WERI-Rb-1 (cell line): ENCODE results near the gene LGALS3.

Experiments
- DNase-seq: peaks from one replicate; pipeline ENCODE4 v3.0.0-alpha.2; 2020
- H3K27ac ChIP-seq: fragments of 250-450 bp; sonication (Bioruptor Pico); 2 replicates; pipeline ENCODE4 v1.5.1; 2020; ENCODE audit warnings: mild to moderate bottlenecking, moderate library complexity
- H3K27me3 ChIP-seq: fragments of 250-450 bp; sonication (Bioruptor Pico); 2 replicates; pipeline ENCODE4 v1.5.1; 2021; ENCODE audit warnings: mild to moderate bottlenecking, low read depth, moderate library complexity; ENCODE audit not compliant: insufficient read depth, severe bottlenecking
- H3K36me3 ChIP-seq: fragments of 250-450 bp; sonication (Bioruptor Pico); 2 replicates; pipeline ENCODE4 v1.5.1; 2020; ENCODE audit warnings: mild to moderate bottlenecking, moderate library complexity
- H3K4me3 ChIP-seq: 2 replicates; pipeline ENCODE4 v1.5.1; 2011; ENCODE audit warnings: low read depth, mild to moderate bottlenecking, control low read depth, low read length
- H3K9me3 ChIP-seq: fragments of 250-450 bp; sonication (Bioruptor Pico); 2 replicates; pipeline ENCODE4 v1.5.1; 2021; ENCODE audit warnings: mild to moderate bottlenecking, moderate library complexity; ENCODE audit not compliant: severe bottlenecking
- TF ChIP-seq, protein P1 (sequence below): IDR thresholded peaks from 2 replicates; pipeline ENCODE4 v1.5.1; 2011; ENCODE audit warnings: low read depth, mild to moderate bottlenecking, control low read depth, inconsistent platforms, low read length

Gene LGALS3

DNA sequence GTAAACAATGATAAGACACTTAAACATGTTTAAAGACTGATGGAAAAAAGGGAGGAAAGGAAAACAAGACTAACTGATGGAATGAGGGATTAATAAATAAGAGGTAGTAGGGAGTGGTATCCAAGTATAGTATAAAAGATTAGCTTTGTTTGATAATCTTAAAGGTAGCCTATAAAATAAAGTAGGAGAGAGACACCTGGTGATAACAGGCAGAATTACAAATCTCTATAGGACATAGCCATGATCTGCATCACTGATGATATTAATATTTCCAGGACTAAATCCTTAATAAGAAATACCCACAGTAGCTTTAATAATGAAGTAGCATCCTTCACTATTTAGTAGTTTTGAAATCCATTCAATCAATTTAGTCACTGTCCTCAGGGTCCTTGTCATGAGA lies 31.9 kb downstream of the LGALS3 start:
- Histone ChIP-seq H3K27ac (no peak overlapping the region), H3K9me3 (no peaks in the 10 kb centered on the region), H3K4me3 (no peak overlapping the region), H3K27me3 (no peaks in the 10 kb centered on the region), H3K36me3 (peaks cover 36% of the 10 kb centered on the region)
- DNase-seq: no peak
- TF ChIP-seq, protein P1, sequence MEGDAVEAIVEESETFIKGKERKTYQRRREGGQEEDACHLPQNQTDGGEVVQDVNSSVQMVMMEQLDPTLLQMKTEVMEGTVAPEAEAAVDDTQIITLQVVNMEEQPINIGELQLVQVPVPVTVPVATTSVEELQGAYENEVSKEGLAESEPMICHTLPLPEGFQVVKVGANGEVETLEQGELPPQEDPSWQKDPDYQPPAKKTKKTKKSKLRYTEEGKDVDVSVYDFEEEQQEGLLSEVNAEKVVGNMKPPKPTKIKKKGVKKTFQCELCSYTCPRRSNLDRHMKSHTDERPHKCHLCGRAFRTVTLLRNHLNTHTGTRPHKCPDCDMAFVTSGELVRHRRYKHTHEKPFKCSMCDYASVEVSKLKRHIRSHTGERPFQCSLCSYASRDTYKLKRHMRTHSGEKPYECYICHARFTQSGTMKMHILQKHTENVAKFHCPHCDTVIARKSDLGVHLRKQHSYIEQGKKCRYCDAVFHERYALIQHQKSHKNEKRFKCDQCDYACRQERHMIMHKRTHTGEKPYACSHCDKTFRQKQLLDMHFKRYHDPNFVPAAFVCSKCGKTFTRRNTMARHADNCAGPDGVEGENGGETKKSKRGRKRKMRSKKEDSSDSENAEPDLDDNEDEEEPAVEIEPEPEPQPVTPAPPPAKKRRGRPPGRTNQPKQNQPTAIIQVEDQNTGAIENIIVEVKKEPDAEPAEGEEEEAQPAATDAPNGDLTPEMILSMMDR: no peak

DNA sequence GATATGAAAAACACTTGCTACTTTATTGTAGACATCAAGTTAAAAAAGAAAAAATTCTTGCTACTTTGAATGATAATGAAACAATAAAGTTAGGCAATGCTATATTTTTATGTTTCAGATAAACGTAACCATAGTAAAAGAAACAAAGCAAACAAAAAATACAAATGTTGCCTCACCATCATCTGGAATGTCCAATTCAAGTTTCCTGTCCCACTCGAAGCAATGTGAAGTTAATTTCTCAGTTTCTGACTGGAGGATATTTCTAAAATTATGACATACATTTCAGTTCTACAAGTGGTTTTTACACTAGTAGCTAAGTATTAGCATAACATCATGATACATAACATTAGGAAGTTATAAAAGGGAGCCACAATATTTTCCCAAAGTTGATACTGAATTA lies 41.5 kb downstream of the LGALS3 start:
- TF ChIP-seq, protein P1: no peak
- no peak for DNase-seq
- Histone ChIP-seq H3K9me3 (no peaks in the 10 kb centered on the region), H3K27me3 (no peaks in the 10 kb centered on the region), H3K4me3 (no peak overlapping the region), H3K27ac (no peak overlapping the region), H3K36me3 (peaks cover 53% of the 10 kb centered on the region)

DNA sequence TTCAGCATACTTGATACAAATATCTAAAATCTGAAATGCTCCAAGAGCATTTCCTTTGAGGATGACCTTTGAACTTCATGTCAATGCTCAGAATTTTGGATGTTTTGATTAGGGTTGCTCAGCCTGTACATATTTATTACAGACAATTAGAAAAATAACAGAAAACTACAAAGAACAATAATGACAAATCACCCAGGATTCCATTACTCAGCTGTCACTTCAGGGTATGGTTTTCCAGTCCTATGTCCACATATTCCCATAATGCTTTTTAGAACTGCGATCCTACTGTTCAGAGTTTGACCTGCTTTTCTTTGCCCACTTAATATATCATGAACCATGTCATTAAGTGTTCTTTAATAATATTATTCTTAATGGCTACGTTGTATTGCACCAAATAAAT lies 51.0 kb downstream of the LGALS3 start:
- TF ChIP-seq, protein P1: no peak
- Histone ChIP-seq H3K4me3 (no peak overlapping the region), H3K9me3 (no peaks in the 10 kb centered on the region), H3K36me3 (peaks cover 67% of the 10 kb centered on the region), H3K27me3 (no peaks in the 10 kb centered on the region), H3K27ac (no peak overlapping the region)
- no peak for DNase-seq

GRCh38 chr14:55180434-55180833 lies 51.4 kb downstream of the LGALS3 start:
- no peak overlapping the region for H3K4me3 ChIP-seq
- no peaks in the 10 kb centered on the region for H3K27me3 ChIP-seq
- peaks cover 62% of the 10 kb centered on the region for H3K36me3 ChIP-seq
- H3K9me3 ChIP-seq: no peaks in the 10 kb centered on the region
- TF ChIP-seq, protein P1: no peak
- no peak for DNase-seq
- no peak overlapping the region for H3K27ac ChIP-seq

- Histone ChIP-seq H3K9me3 (no peaks in the 10 kb centered on the region), H3K4me3 (no peak overlapping the region), H3K27ac (no peak overlapping the region), H3K27me3 (no peaks in the 10 kb centered on the region), H3K36me3 (peaks cover 13% of the 10 kb centered on the region)
- no peak for DNase-seq
- TF ChIP-seq, protein P1: no peak
These were observed 59.7 kb downstream of the LGALS3 start for GRCh38 chr14:55188686-55189295.

GRCh38 chr14:55190906-55191202 lies 61.8 kb downstream of the LGALS3 start:
- TF ChIP-seq, protein P1: no peak
- peaks cover 13% of the 10 kb centered on the region for H3K36me3 ChIP-seq
- H3K9me3 ChIP-seq: no peaks in the 10 kb centered on the region
- peak overlapping the region; percentile 89 for H3K4me3 ChIP-seq
- peak overlapping the region; percentile 88 for H3K27ac ChIP-seq
- no peak for DNase-seq
- H3K27me3 ChIP-seq: no peaks in the 10 kb centered on the region
